Measurements from ENCODE around the gene PDE2A. TPM values are rescaled to one million over a fixed set of nuclear protein-coding genes. Genes with fewer than 3 reads are reported as not detected.
"Not testable (repeated sequence)": the region's sequence is repeated elsewhere in the genome, so short reads cannot be mapped to it uniquely, and the experiment has no call there.

The PDE2A gene
- polyA plus RNA-seq, 3 donors: 0.18 to 1.7 (median 0.53) TPM

DNA sequence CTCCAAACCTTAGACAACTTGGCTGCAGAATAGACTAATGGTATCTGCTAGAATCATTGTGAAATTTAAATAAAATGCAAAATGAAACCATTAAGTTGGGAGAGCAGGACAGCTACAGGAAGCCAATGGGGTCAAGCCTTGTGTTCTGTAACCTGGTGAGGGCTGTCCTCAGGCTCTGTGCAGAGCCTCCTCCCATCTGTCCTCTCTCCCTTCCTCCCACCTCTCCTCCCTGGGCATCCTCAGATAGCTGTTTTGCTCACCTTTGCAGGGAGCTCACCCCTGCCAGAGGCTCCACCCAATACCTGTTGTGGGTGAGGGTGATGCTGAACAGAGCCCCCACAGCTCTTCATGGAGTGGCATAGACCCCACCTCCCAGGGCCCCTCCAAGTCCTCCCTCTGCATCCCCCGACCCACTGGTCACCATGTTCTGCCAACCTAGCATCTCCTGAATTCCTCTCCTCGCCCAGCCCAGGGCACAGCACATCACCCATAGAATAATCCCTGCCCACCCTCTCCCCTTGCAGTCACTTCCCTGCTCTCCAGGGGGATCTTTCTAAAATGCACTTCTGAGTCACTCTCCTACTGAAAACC lies 100.3 kb downstream of the PDE2A start:
- Histone ChIP-seq H3K27ac (ENCODE audit: low read depth in 1 of 2, low read length in 2 of 2) (no peak overlapping the region), H3K27me3 (ENCODE audit: control insufficient read depth in 2 of 2, insufficient read depth in 2 of 2, low read length in 2 of 2) (no peaks in the 10 kb centered on the region), H3K4me1 (ENCODE audit: control insufficient read depth in 1 of 2, insufficient read depth in 2 of 2, low read length in 2 of 2) (peaks cover 13 to 20% of the 10 kb centered on the region in 2 donors), H3K79me2 (ENCODE audit: insufficient read depth, low read length) (no peaks in the 10 kb centered on the region), H4K20me1 (ENCODE audit: insufficient read depth, low read length) (no peaks in the 10 kb centered on the region), H3K9ac (ENCODE audit: insufficient read depth, low read length, poor library complexity, severe bottlenecking) (no peak overlapping the region), H3K4me2 (replicated peaks; ENCODE audit: extremely low read depth, low read length, poor library complexity, severe bottlenecking) (no peak overlapping the region), H3K36me3 (replicated peaks in 1 of 2; ENCODE audit: control insufficient read depth in 1 of 2, insufficient read depth in 2 of 2, low read length in 2 of 2) (no peaks in the 10 kb centered on the region), H2AFZ (ENCODE audit: insufficient read depth, low read depth, low read length, poor library complexity, severe bottlenecking) (no peak overlapping the region), H3K4me3 (replicated peaks in 1 of 3; ENCODE audit: low read depth in 2 of 3, low read length in 3 of 3) (no peak overlapping the region), H3K9me3 (replicated peaks in 1 of 2; ENCODE audit: control insufficient read depth in 1 of 2, insufficient read depth in 1 of 2, low read length in 2 of 2) (no peaks in the 10 kb centered on the region)
- 95% methylated on average over 2 of the region's 2 CpGs for WGBS (ENCODE audit: insufficient coverage)
- no peak for DNase-seq
- Mint-ChIP-seq H3K4me1 (peaks cover 34% of the 10 kb centered on the region), H3K27me3 (ENCODE audit: low read depth in 3 of 3) (peaks cover 8 to 18% (median 13%) of the 10 kb centered on the region in 3 donors), H3K27ac (peak overlapping the region in 1 of 7 donors; percentile 46), H3K9me3 (peaks cover 0 to 6% (median 0%) of the 10 kb centered on the region in 7 donors), H3K36me3 (peaks cover 0 to 2% of the 10 kb centered on the region in 2 donors), H3K4me3 (no peak overlapping the region)
- intact Hi-C loops (cut with micrococcal nuclease): loop anchor here in 1 of 2 donors (2.0 kb wide), 1 partner anchor 91 kb away; no protein-coding TSS in a partner anchor
- TF ChIP-seq, protein P1, sequence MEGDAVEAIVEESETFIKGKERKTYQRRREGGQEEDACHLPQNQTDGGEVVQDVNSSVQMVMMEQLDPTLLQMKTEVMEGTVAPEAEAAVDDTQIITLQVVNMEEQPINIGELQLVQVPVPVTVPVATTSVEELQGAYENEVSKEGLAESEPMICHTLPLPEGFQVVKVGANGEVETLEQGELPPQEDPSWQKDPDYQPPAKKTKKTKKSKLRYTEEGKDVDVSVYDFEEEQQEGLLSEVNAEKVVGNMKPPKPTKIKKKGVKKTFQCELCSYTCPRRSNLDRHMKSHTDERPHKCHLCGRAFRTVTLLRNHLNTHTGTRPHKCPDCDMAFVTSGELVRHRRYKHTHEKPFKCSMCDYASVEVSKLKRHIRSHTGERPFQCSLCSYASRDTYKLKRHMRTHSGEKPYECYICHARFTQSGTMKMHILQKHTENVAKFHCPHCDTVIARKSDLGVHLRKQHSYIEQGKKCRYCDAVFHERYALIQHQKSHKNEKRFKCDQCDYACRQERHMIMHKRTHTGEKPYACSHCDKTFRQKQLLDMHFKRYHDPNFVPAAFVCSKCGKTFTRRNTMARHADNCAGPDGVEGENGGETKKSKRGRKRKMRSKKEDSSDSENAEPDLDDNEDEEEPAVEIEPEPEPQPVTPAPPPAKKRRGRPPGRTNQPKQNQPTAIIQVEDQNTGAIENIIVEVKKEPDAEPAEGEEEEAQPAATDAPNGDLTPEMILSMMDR (IDR thresholded peaks at IDR 0.05): no peak

- Mint-ChIP-seq H3K4me1 (peaks cover 36% of the 10 kb centered on the region), H3K27me3 (ENCODE audit: low read depth in 3 of 3) (peaks cover 8 to 18% (median 13%) of the 10 kb centered on the region in 3 donors)
- H3K27me3 ChIP-seq (ENCODE audit: control insufficient read depth in 2 of 2, insufficient read depth in 2 of 2, low read length in 2 of 2): no peaks in the 10 kb centered on the region
Measured at GRCh38 chr11:72573072-72573854, 101.0 kb downstream of the PDE2A start.

DNA sequence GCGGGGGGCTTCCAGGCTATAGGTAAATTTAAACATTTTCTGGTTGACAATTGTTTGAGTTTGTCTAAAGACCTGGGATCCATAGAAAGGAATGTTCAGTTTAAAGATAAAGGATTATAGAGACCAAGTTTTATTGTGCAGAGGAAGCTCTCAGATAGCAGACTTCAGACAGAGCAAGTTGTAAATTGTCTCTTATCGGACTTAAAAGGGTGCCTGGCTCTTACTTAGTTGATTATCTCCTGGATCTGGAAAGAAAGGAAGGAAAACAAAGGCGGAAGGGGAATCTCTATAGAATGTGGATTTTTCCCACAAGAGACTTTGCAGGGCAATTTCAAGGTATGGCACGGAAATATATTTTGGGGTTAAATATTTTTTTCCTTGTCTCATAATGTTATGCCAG lies 101.7 kb downstream of the PDE2A start:
- DNase-seq; H3K36me3 Mint-ChIP-seq; H3K27me3 ChIP-seq (ENCODE audit: control insufficient read depth in 2 of 2, insufficient read depth in 2 of 2, low read length in 2 of 2); H3K27ac ChIP-seq (ENCODE audit: low read depth in 1 of 2, low read length in 2 of 2); H3K9me3 ChIP-seq (replicated peaks in 1 of 2; ENCODE audit: control insufficient read depth in 1 of 2, insufficient read depth in 1 of 2, low read length in 2 of 2); H3K4me3 ChIP-seq (replicated peaks in 1 of 3; ENCODE audit: low read depth in 2 of 3, low read length in 3 of 3); H3K4me2 ChIP-seq (replicated peaks; ENCODE audit: extremely low read depth, low read length, poor library complexity, severe bottlenecking); H3K36me3 ChIP-seq (replicated peaks in 1 of 2; ENCODE audit: control insufficient read depth in 1 of 2, insufficient read depth in 2 of 2, low read length in 2 of 2); H3K4me3 Mint-ChIP-seq; H2AFZ ChIP-seq (ENCODE audit: insufficient read depth, low read depth, low read length, poor library complexity, severe bottlenecking); H3K9ac ChIP-seq (ENCODE audit: insufficient read depth, low read length, poor library complexity, severe bottlenecking); H4K20me1 ChIP-seq (ENCODE audit: insufficient read depth, low read length); H3K9me3 Mint-ChIP-seq; intact Hi-C loops (cut with micrococcal nuclease); H3K79me2 ChIP-seq (ENCODE audit: insufficient read depth, low read length): not testable (repeated sequence)
- peak overlapping the region in 1 of 7 donors; percentile 46 for H3K27ac Mint-ChIP-seq
- H3K4me1 ChIP-seq (ENCODE audit: control insufficient read depth in 1 of 2, insufficient read depth in 2 of 2, low read length in 2 of 2): peaks cover 13 to 20% of the 10 kb centered on the region in 2 donors
- peaks cover 36% of the 10 kb centered on the region for H3K4me1 Mint-ChIP-seq
- WGBS (ENCODE audit: insufficient coverage): 100% methylated on average over 3 of the region's 4 CpGs
- peaks cover 8 to 18% (median 13%) of the 10 kb centered on the region in 3 donors for H3K27me3 Mint-ChIP-seq (ENCODE audit: low read depth in 3 of 3)

More at GRCh38 chr11:72573072-72573854, 101.0 kb downstream of the PDE2A start:
- H3K9ac ChIP-seq (ENCODE audit: insufficient read depth, low read length, poor library complexity, severe bottlenecking): no peak overlapping the region
- H2AFZ ChIP-seq (ENCODE audit: insufficient read depth, low read depth, low read length, poor library complexity, severe bottlenecking): no peak overlapping the region
- no peaks in the 10 kb centered on the region for H4K20me1 ChIP-seq (ENCODE audit: insufficient read depth, low read length)
- peaks cover 0 to 2% of the 10 kb centered on the region in 2 donors for H3K36me3 Mint-ChIP-seq
- no peak overlapping the region for H3K4me2 ChIP-seq (replicated peaks; ENCODE audit: extremely low read depth, low read length, poor library complexity, severe bottlenecking)
- TF ChIP-seq, protein P1 (IDR thresholded peaks at IDR 0.05): peak; percentile 84
- peaks cover 13 to 20% of the 10 kb centered on the region in 2 donors for H3K4me1 ChIP-seq (ENCODE audit: control insufficient read depth in 1 of 2, insufficient read depth in 2 of 2, low read length in 2 of 2)
- no peaks in the 10 kb centered on the region for H3K79me2 ChIP-seq (ENCODE audit: insufficient read depth, low read length)
- H3K4me3 ChIP-seq (replicated peaks in 1 of 3; ENCODE audit: low read depth in 2 of 3, low read length in 3 of 3): no peak overlapping the region
- intact Hi-C loops (cut with micrococcal nuclease): no loop called here
- WGBS (ENCODE audit: insufficient coverage): 0% methylated on average over 1 of the region's 10 CpGs
- no peak overlapping the region for H3K4me3 Mint-ChIP-seq
- no peaks in the 10 kb centered on the region for H3K9me3 ChIP-seq (replicated peaks in 1 of 2; ENCODE audit: control insufficient read depth in 1 of 2, insufficient read depth in 1 of 2, low read length in 2 of 2)
- no peaks in the 10 kb centered on the region for H3K36me3 ChIP-seq (replicated peaks in 1 of 2; ENCODE audit: control insufficient read depth in 1 of 2, insufficient read depth in 2 of 2, low read length in 2 of 2)
- H3K27ac Mint-ChIP-seq: no peak overlapping the region
- peaks cover 0 to 6% (median 0%) of the 10 kb centered on the region in 7 donors for H3K9me3 Mint-ChIP-seq
- peak; percentile 39 to 61 (median 44) for DNase-seq
- no peak overlapping the region for H3K27ac ChIP-seq (ENCODE audit: low read depth in 1 of 2, low read length in 2 of 2)
